ENCODE data around the gene RAB4A.
A peak's percentile ranks its signal among the peaks of the same experiment; 100 is the strongest.

Gene RAB4A

DNA sequence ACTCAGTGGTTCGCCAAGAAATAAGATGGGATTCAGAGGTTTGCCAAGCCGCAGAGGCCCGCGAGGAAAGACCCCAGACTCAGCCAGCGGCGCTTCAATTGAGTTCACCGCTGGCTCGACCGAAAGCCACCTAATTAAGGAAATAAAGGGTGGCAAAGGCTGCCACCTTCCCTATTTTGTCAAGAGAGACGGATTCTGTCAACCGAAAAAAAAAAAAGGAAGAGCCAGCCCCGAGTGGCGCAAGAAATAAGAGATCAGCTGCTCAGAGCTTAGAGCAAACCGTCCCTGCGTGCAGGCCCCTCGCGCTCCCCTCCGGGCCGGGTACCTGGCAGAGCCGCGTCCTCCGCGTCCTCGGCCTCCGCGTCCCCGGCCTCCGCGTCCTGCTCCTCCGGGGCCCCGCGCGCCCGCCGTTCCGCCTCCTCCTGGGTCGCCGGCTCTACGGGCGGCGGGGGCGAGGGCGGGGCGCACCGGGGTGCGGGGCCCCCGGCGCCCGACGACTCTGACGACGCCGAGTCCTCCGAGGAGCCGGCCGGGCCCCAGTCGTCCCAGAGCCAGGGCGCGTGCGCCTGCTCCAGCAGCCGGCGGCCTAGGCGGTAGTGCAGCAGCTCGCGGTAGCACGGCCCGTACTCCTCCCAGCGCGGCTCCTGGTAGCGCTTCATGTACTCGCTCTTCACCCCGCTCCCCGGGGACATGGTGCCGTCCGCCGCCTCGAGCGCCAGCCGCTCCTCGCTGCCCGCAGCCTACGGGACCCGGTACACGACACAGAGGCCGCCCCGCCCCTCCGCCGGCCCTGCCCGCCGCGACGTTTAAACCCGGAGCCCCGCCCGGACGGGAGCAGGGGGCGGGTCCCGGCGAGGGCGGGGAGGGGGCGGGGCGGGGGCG is 71.1 kb downstream of the RAB4A start:
- peak; percentile 65 for DNase-seq

GRCh38 chr1:229342656-229343569 is 72.0 kb downstream of the RAB4A start, which contains the start of gene CCSAP:
CCSAP (minus strand) TSS chr1:229343047; CDS start chr1:229342465, 582 bp downstream.
- peak; percentile 13 for DNase-seq

- peak; percentile 11 for DNase-seq
These were observed 73.2 kb downstream of the RAB4A start for GRCh38 chr1:229344139-229344538.

DNA sequence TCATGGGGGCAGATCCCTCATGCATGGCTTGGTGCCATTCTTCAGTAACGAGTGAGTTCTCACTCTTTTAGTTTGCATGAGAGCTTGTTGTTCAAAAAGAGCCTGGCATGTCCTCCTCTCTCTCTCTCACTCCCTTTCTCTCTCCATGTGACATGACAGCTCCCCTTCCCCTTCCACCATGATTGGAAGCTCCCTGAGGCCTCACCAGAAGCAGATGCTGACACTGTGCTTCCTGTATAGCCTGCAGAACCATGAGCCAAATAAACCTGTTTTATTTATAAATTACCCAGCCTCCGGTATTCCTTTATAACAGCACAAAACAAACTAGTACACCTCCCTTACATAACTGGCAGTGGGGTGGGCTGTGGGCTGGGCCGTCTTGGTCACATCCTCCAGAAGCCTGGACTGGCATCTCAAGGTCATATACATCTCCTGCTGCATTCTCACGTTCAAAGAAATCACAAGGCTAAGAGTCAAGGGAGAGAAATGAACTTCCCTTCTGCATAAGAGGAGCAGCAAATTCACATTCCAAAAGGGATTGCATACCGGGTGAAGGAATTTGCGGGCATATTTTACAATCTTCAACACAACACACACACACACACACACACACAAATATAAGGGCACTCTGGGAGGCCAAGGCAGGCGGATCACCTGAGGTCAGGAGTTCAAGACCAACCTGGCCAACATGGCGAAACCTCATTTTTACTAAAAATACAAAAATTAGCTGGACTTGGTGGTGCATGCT is 74.2 kb downstream of the RAB4A start:
- no peak for DNase-seq

DNA sequence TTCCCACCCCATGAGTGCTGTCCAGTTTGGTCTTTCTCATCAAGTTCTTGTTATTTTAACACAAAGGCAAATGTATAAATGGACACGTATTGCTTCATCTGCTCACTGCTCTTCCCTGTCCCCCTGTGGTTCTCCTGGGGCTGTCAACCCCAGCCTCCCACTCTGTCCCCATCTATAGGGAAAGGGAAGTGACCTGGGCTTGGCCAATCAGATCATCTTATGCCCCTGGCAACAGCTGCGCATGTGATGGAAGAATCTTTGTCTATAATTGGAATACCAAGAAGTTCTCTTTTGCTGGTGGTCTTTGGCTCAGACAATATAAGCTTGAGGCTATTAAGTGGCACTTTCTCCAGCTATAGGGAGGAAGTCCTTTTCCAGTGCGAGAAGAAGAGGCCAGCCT is 76.6 kb downstream of the RAB4A start:
- no peak for DNase-seq

DNA sequence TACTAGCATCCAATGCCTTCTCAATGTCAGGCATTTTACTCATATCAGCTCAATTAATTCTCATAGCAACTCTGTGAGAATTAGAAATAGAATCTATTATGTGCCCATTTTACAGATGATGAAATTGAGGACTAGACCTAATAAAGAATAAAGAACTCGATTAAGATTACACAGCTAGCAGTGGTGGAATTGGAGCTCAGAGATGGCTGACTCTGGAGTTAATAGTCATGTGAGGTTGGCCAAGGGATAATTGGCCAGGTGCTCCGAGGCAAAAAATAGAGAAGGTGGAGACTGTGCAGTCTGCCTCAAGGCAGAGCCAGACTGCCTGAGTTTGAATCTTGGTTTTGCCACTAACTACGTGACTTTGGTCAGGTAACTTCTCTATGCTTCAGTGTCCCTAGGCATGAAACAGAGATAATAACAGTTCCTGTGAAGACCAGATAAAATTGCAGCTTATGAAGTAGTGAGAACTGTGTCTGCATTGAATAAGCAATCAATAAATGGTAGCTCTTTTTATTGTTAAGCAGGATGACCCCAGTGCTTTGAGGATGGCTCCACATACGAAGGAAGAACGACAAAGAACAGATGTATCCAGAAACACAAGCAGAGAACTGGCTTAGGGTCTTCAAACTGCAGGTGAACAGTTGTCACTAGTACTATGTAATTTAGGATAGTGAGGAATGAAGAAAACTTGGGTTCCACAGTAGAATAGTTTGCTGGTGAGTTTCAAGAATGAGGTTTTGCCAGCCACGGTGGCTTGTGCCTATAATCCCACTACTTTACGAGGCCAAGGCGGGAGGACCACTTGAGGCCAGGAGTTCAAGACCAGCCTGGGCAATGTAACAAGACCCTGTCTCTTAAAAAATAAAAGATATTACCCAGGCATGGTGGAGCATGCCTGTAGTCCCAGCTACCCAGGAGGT is 78.8 kb downstream of the RAB4A start:
- no peak for DNase-seq

GRCh38 chr1:229352975-229353374 is 82.1 kb downstream of the RAB4A start:
- DNase-seq = no peak

DNA sequence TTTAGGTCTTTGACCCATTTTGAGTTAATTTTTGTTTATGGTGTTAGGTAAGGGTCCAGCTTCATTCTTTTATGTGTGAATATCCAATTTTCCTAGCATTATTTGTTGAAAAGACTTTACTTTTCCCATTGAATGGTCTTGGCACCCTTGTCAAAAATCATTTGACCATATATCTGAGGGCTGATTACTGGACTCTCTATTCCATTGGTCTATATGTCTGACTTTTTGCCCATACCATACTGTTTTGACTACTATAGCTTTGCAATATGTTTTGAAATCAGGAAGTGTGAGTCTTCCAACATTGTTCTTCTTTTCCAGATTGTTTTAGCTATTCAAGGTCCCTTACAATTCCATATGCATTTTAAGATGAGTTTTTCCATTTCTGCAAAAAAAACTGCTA is 83.3 kb downstream of the RAB4A start:
- no peak for DNase-seq
